Right atrium auricular region (tissue), 2 donors: ENCODE measurements around the gene PITX1. TPM values are rescaled to one million over a fixed set of nuclear protein-coding genes. Genes with fewer than 3 reads are reported as not detected.

ENCODE experiments used
- DNase-seq: peaks from one replicate; pipeline ENCODE4 v3.0.0-alpha.2; 2019; ENCODE audit warnings: low spot score
- H3K27ac ChIP-seq, 2 donors: fragments of 200-600 bp; sonication (generic); 1 replicate in 1 of 2; 2 replicates in 1 of 2; pipeline ENCODE4 v1.5.1; 2016 to 2019
- H3K27me3 ChIP-seq, 2 donors: fragments of 200-600 bp; sonication (generic); one replicate each; pipeline versions ENCODE4 v1.5.1 to v1.6.0; 2017 to 2019
- H3K36me3 ChIP-seq: fragments of 200-600 bp; sonication (generic); one replicate; pipeline ENCODE4 v1.5.1; 2016
- H3K4me1 ChIP-seq, 2 donors: fragments of 200-600 bp; sonication (generic); one replicate each; pipeline versions ENCODE4 v1.5.1 to v1.6.0; 2017 to 2019
- H3K4me3 ChIP-seq, 2 donors: fragments of 200-600 bp; sonication (generic); 1 replicate in 1 of 2; 2 replicates in 1 of 2; pipeline ENCODE4 v1.5.1; 2017 to 2019; ENCODE audit warnings: mild to moderate bottlenecking in 1 of 2, moderate library complexity in 1 of 2
- H3K9me3 ChIP-seq, 2 donors: fragments of 200-600 bp; sonication (generic); one replicate each; pipeline ENCODE4 v1.5.1; 2019
- CTCF ChIP-seq, 2 donors: fragments of 200-600 bp; sonication (generic); IDR thresholded peaks; one replicate each; pipeline ENCODE4 v1.5.1; 2019; ENCODE audit warnings: antibody characterized with exemption in 2 of 2
- total RNA-seq, 2 donors: library from RNA; depleted of rRNA; stranded (reverse); fragments of >200 nt; gene quantifications; one replicate each; pipeline ENCODE4 v1.1.0, GENCODE V29; 2016

The PITX1 gene
- total RNA-seq, 2 donors from 2014 or later, result not detected

- peaks cover 0 to 5% of the 10 kb centered on the region in 2 donors for H3K4me1 ChIP-seq
- H3K27ac ChIP-seq, result no peak overlapping the region
- H3K4me3 ChIP-seq, result no peak overlapping the region
- no peaks in the 10 kb centered on the region for H3K36me3 ChIP-seq
- no peaks in the 10 kb centered on the region for H3K9me3 ChIP-seq
- no peak for DNase-seq
- TF ChIP-seq CTCF (IDR thresholded peaks at IDR 0.05), result no peak
- H3K27me3 ChIP-seq, result no peaks in the 10 kb centered on the region
Measured at GRCh38 chr5:135060021-135060420, 26.0 kb upstream of the PITX1 start.

- Histone ChIP-seq H3K27me3 (no peaks in the 10 kb centered on the region), H3K9me3 (no peaks in the 10 kb centered on the region), H3K4me1 (peaks cover 0 to 5% of the 10 kb centered on the region in 2 donors), H3K36me3 (no peaks in the 10 kb centered on the region), H3K4me3 (no peak overlapping the region), H3K27ac (no peak overlapping the region)
- no peak for TF ChIP-seq CTCF (IDR thresholded peaks at IDR 0.05)
- DNase-seq, result no peak
Measured at GRCh38 chr5:135059000-135059923, 25.2 kb upstream of the PITX1 start.

- Histone ChIP-seq H3K27me3 (no peaks in the 10 kb centered on the region), H3K9me3 (no peaks in the 10 kb centered on the region), H3K36me3 (no peaks in the 10 kb centered on the region), H3K27ac (no peak overlapping the region), H3K4me3 (no peak overlapping the region), H3K4me1 (peaks cover 0 to 5% of the 10 kb centered on the region in 2 donors)
- DNase-seq, result no peak
- no peak for TF ChIP-seq CTCF (IDR thresholded peaks at IDR 0.05)
Measured at GRCh38 chr5:135058331-135058732, 24.3 kb upstream of the PITX1 start.

- no peaks in the 10 kb centered on the region for H3K27me3 ChIP-seq
- H3K4me3 ChIP-seq, result no peak overlapping the region
- H3K36me3 ChIP-seq, result no peaks in the 10 kb centered on the region
- no peak for DNase-seq
- H3K4me1 ChIP-seq, result peaks cover 0 to 5% of the 10 kb centered on the region in 2 donors
- H3K9me3 ChIP-seq, result no peaks in the 10 kb centered on the region
- H3K27ac ChIP-seq, result no peak overlapping the region
- TF ChIP-seq CTCF (IDR thresholded peaks at IDR 0.05), result no peak
Measured at GRCh38 chr5:135057233-135057632, 23.2 kb upstream of the PITX1 start.

GRCh38 chr5:135056316-135057030, 22.4 kb upstream of the PITX1 start:
- Histone ChIP-seq H3K36me3 (no peaks in the 10 kb centered on the region), H3K27ac (no peak overlapping the region), H3K4me1 (peaks cover 0 to 5% of the 10 kb centered on the region in 2 donors), H3K9me3 (no peaks in the 10 kb centered on the region), H3K4me3 (no peak overlapping the region), H3K27me3 (no peaks in the 10 kb centered on the region)
- DNase-seq, result no peak
- TF ChIP-seq CTCF (IDR thresholded peaks at IDR 0.05), result no peak
